GM20000 (cell line): Measurements from ENCODE around the gene FUBP3.

Experiments
- DNase-seq: peaks from one replicate; pipeline ENCODE4 v3.0.0; 2012; ENCODE audit warnings: low spot score
- TF ChIP-seq, protein P1 (sequence below): IDR thresholded peaks from 2 replicates; pipeline ENCODE4 v1.5.1; 2012; ENCODE audit warnings: mild to moderate bottlenecking, control low read depth; ENCODE audit errors: extremely low read depth, missing control alignments

The FUBP3 gene

DNA sequence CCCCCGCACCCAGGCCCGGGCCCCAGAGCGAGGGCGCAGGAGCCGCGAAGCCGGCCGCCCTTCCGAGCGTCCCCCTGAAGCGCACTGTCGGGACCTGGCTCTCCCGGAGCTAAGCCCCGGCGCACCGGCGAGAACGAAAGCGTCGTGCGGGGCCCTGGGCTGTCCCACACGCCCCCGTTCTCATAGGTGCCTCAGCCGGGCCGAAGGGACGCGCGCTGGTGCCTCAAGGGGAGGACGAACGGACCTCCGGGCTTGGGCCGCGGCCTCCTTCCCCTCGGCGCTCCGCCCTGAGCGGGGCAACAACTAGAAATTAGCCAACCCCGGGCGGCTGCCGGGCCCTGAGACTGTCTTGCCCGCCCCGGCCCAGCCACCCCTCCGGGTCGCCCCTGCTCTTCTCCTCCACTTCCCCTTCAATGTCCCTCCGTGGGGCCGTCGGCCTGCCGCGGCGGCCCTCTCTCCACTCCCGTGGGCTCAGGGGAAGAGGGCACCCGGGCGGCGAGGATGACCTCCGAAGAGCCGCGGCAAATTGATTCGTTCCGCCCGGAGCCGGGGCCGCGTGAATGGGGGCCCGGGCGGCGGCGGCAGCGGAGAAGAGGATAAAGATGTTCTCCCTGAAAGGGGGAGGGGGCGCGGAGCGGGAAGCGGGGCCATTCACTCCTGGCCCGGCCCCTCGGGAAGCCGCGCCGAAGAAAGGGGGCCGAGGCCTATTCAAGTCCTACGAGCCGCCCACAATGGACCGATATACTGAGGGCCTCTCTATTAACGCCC, 81.5 kb downstream of the FUBP3 start:
- peak; percentile 67 for DNase-seq
- TF ChIP-seq, protein P1, sequence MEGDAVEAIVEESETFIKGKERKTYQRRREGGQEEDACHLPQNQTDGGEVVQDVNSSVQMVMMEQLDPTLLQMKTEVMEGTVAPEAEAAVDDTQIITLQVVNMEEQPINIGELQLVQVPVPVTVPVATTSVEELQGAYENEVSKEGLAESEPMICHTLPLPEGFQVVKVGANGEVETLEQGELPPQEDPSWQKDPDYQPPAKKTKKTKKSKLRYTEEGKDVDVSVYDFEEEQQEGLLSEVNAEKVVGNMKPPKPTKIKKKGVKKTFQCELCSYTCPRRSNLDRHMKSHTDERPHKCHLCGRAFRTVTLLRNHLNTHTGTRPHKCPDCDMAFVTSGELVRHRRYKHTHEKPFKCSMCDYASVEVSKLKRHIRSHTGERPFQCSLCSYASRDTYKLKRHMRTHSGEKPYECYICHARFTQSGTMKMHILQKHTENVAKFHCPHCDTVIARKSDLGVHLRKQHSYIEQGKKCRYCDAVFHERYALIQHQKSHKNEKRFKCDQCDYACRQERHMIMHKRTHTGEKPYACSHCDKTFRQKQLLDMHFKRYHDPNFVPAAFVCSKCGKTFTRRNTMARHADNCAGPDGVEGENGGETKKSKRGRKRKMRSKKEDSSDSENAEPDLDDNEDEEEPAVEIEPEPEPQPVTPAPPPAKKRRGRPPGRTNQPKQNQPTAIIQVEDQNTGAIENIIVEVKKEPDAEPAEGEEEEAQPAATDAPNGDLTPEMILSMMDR = no peak

GRCh38 chr9:130661451-130662098, 82.2 kb downstream of the FUBP3 start:
- DNase-seq = no peak
- TF ChIP-seq, protein P1 = no peak

GRCh38 chr9:130662099-130662969, 83.0 kb downstream of the FUBP3 start:
- DNase-seq = no peak
- TF ChIP-seq, protein P1 = no peak

GRCh38 chr9:130662970-130663257, 83.5 kb downstream of the FUBP3 start:
- TF ChIP-seq, protein P1 = no peak
- no peak for DNase-seq

DNA sequence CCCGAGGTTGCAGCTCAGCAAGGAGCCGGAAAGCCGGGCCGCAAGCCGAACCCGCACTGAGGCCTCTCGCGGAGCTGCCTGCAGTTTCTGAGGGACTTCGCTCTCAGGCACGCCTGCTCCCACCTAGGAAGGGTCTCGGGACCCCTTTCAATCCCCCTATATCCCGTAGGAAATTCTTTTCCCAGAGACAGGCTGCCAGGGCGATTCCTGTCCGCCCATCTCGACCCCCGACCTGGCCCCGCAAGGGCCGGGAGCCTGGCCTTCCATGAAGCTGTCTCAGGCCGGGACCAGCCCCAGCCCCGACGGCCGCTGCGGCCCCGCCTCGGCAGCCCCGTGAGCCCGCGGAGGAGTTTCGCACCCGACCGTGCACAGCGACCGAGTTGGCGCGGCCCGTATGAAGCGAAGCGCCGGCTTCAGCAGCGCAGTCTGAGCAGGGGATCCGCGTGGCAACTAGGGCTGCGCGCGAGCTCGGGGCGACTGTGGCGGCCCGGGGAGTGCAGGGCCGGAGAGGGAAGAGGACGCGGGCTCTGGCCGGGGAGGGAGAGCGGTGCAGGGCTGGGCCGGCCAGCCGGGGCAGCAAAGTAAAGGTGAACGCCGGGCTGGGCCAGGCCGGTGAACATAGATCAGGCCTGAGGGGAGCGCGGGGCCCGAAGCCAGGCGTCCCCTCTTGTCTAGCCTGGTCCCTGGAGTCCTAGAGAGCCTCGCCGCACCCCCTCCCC, 84.0 kb downstream of the FUBP3 start:
- DNase-seq = peak; percentile 58
- TF ChIP-seq, protein P1 = no peak

DNA sequence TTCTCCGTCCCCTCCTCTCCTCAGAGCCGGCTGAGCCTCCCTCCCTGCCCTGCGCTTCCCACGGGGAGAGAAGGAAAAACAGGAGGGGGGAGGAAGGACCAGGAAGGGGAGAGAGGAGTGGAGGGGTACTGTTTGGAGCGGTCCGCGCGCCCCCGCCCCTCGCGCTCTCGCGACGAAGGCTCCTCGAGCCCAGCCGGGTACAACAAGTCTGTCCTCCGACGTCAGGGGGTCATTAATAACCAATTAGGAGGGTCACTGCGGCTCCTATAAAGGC, 84.5 kb downstream of the FUBP3 start:
- TF ChIP-seq, protein P1 = no peak
- no peak for DNase-seq
